HEK293 (cell line): ENCODE data around the gene NXT1.

Experiments used
- CTCF ChIA-PET: fragments of 350-600 bp; formaldehyde crosslinking; extraction: SDS; loops from one replicate; lab custom pipeline; 2021; ENCODE audit warnings: antibody characterized with exemption; lab: Yijun Ruan, JAX
- POLR2A ChIA-PET: fragments of 300-600 bp; formaldehyde crosslinking; extraction: SDS; loops from one replicate; lab custom pipeline; 2020; ENCODE audit warnings: antibody characterized with exemption, inconsistent platforms; lab: Yijun Ruan, JAX
- H3K27ac ChIP-seq: fragments of 200-500 bp; sonication (Bioruptor generic); 2 replicates; pipeline ENCODE4 v1.5.1; 2014; ENCODE audit warnings: low read depth, low read length, control low read depth, inconsistent platforms; ENCODE audit errors: extremely low read depth
- H3K36me3 ChIP-seq, 2 experiments: fragments of 200-500 bp in 1 of 2; sonication (Bioruptor generic) in 1 of 2; 1 replicate in 1 of 2; 2 replicates in 1 of 2; pipeline ENCODE4 v1.5.1; 2014 to 2017; ENCODE audit warnings: inconsistent platforms in 2 of 2, low read length in 2 of 2; ENCODE audit not compliant: control insufficient read depth in 2 of 2, insufficient read depth in 1 of 2
- H3K4me1 ChIP-seq: fragments of 200-500 bp; sonication (Bioruptor generic); 2 replicates; pipeline ENCODE4 v1.5.1; 2014; ENCODE audit warnings: mild to moderate bottlenecking, low read length, inconsistent platforms; ENCODE audit not compliant: control insufficient read depth, insufficient read depth
- H3K4me3 ChIP-seq: 2 replicates; pipeline ENCODE4 v1.5.1; 2011; ENCODE audit warnings: low read depth, mild to moderate bottlenecking, control low read depth, low read length, moderate library complexity
- H3K9me3 ChIP-seq: fragments of 200-500 bp; sonication (Bioruptor generic); 2 replicates; pipeline ENCODE4 v1.5.1; 2014; ENCODE audit warnings: low read depth, low read length, inconsistent platforms; ENCODE audit not compliant: control insufficient read depth, insufficient read depth
- HOXC10 ChIP-seq: sonication (generic); formaldehyde crosslinking; IDR thresholded peaks from 2 replicates; pipeline ENCODE4 v1.8.1; 2023; ENCODE audit warnings: mild to moderate bottlenecking, missing genetic modification reagents
- IKZF3 ChIP-seq: fragments of 450-650 bp; IDR thresholded peaks from 2 replicates; pipeline ENCODE4 v1.5.0; 2018; ENCODE audit warnings: missing biosample characterization, mild to moderate bottlenecking, missing genetic modification characterization, moderate library complexity
- KLF8 ChIP-seq: fragments of 450-650 bp; formaldehyde crosslinking; IDR thresholded peaks from 2 replicates; pipeline ENCODE4 v1.5.1; 2016; ENCODE audit warnings: missing biosample characterization, missing genetic modification characterization
- MEIS1 ChIP-seq: sonication (generic); formaldehyde crosslinking; IDR thresholded peaks from 2 replicates; pipeline ENCODE4 v1.8.1; 2022; ENCODE audit warnings: missing genetic modification reagents, mild to moderate bottlenecking, borderline replicate concordance
- ZBTB21 ChIP-seq: fragments of 450-650 bp; formaldehyde crosslinking; IDR thresholded peaks from 2 replicates; pipeline ENCODE4 v1.5.1; 2017; ENCODE audit warnings: missing biosample characterization, missing genetic modification characterization
- ZBTB49 ChIP-seq: fragments of 450-650 bp; formaldehyde crosslinking; IDR thresholded peaks from 2 replicates; pipeline ENCODE4 v1.5.1; 2016; ENCODE audit warnings: missing biosample characterization, missing genetic modification characterization, low read depth
- ZBTB8A ChIP-seq: fragments of 450-650 bp; formaldehyde crosslinking; IDR thresholded peaks from 2 replicates; pipeline ENCODE4 v1.5.1; 2016; ENCODE audit warnings: missing biosample characterization, missing genetic modification characterization
- ZFHX2 ChIP-seq: fragments of 450-650 bp; formaldehyde crosslinking; conservative IDR thresholded peaks from 2 replicates; pipeline ENCODE4 v1.5.1; 2016; ENCODE audit warnings: missing biosample characterization, missing genetic modification characterization
- ZNF140 ChIP-seq: fragments of 450-650 bp; formaldehyde crosslinking; IDR thresholded peaks from 2 replicates; pipeline ENCODE4 v1.5.1; 2016; ENCODE audit warnings: missing biosample characterization, missing genetic modification characterization
- ZNF223 ChIP-seq: fragments of 450-650 bp; formaldehyde crosslinking; IDR thresholded peaks from 2 replicates; pipeline ENCODE4 v1.5.1; 2016; ENCODE audit warnings: missing biosample characterization, missing genetic modification characterization
- ZNF274 ChIP-seq, 2 experiments: fragments of 200-500 bp in 1 of 2; fragments of 450-650 bp in 1 of 2; sonication (Bioruptor generic) in 1 of 2; formaldehyde crosslinking in 1 of 2; IDR thresholded peaks; 2 replicates each; pipeline versions ENCODE4 v1.5.1 to v1.6.1; 2014 to 2016; ENCODE audit warnings: borderline replicate concordance in 1 of 2, inconsistent platforms in 1 of 2, low read length in 1 of 2, missing biosample characterization in 1 of 2, missing genetic modification characterization in 1 of 2
- ZNF292 ChIP-seq: fragments of 450-650 bp; formaldehyde crosslinking; IDR thresholded peaks from 2 replicates; pipeline ENCODE4 v1.5.1; 2016; ENCODE audit warnings: low read depth, missing biosample characterization, missing genetic modification characterization, borderline replicate concordance
- ZNF311 ChIP-seq: fragments of 450-650 bp; formaldehyde crosslinking; IDR thresholded peaks from 2 replicates; pipeline ENCODE4 v1.5.1; 2017; ENCODE audit warnings: missing biosample characterization, missing genetic modification characterization, borderline replicate concordance
- ZNF394 ChIP-seq: fragments of 450-650 bp; formaldehyde crosslinking; IDR thresholded peaks from 2 replicates; pipeline ENCODE4 v1.5.1; 2016; ENCODE audit warnings: missing biosample characterization, missing genetic modification characterization, mild to moderate bottlenecking, moderate library complexity, borderline replicate concordance
- ZNF501 ChIP-seq: fragments of 450-650 bp; formaldehyde crosslinking; IDR thresholded peaks from 2 replicates; pipeline ENCODE4 v1.5.1; 2016; ENCODE audit warnings: missing biosample characterization, missing genetic modification characterization
- ZNF514 ChIP-seq: fragments of 450-650 bp; formaldehyde crosslinking; IDR thresholded peaks from 2 replicates; pipeline ENCODE4 v1.5.1; 2016; ENCODE audit warnings: missing biosample characterization, missing genetic modification characterization
- ZNF544 ChIP-seq: fragments of 450-650 bp; formaldehyde crosslinking; IDR thresholded peaks from 2 replicates; pipeline ENCODE4 v1.5.0; 2017; ENCODE audit warnings: missing biosample characterization, missing genetic modification characterization
- ZNF571 ChIP-seq: fragments of 450-650 bp; formaldehyde crosslinking; IDR thresholded peaks from 2 replicates; pipeline ENCODE4 v1.5.0; 2017; ENCODE audit warnings: missing biosample characterization, missing genetic modification characterization
- ZNF600 ChIP-seq: fragments of 450-650 bp; formaldehyde crosslinking; IDR thresholded peaks from 2 replicates; pipeline ENCODE4 v1.5.1; 2016; ENCODE audit warnings: missing biosample characterization, missing genetic modification characterization
- ZNF623 ChIP-seq: fragments of 450-650 bp; formaldehyde crosslinking; IDR thresholded peaks from 2 replicates; pipeline ENCODE4 v1.5.1; 2016; ENCODE audit warnings: missing biosample characterization, missing genetic modification characterization
- TF ChIP-seq, protein P1 (sequence below): fragments of 450-650 bp; formaldehyde crosslinking; IDR thresholded peaks from 2 replicates; pipeline ENCODE4 v1.5.1; 2016; ENCODE audit warnings: missing biosample characterization, missing genetic modification characterization
- TF ChIP-seq, protein P2 (sequence below): fragments of 450-650 bp; formaldehyde crosslinking; IDR thresholded peaks from 2 replicates; pipeline ENCODE4 v1.5.1; 2016; ENCODE audit warnings: missing biosample characterization, missing genetic modification characterization
- TF ChIP-seq, protein P3 (sequence below): fragments of 450-650 bp; IDR thresholded peaks from 2 replicates; pipeline ENCODE4 v1.5.1; 2018; ENCODE audit warnings: missing biosample characterization, mild to moderate bottlenecking, missing genetic modification characterization

NXT1 gene

GRCh38 chr20:23334111-23334510 lies 16.5 kb upstream of the NXT1 start:
- Histone ChIP-seq H3K9me3 (no peaks in the 10 kb centered on the region), H3K4me1 (no peaks in the 10 kb centered on the region)
- no peak for TF ChIP-seq ZNF501 (tag by site-specific recombination)
- TF ChIP-seq, protein P1, sequence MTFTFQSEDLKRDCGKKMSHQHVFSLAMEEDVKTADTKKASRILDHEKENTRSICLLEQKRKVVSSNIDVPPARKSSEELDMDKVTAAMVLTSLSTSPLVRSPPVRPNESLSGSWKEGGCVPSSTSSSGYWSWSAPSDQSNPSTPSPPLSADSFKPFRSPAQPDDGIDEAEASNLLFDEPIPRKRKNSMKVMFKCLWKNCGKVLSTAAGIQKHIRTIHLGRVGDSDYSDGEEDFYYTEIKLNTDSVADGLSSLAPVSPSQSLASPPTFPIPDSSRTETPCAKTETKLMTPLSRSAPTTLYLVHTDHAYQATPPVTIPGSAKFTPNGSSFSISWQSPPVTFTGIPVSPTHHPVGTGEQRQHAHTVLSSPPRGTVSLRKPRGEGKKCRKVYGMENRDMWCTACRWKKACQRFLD (tag by site-specific recombination), result no peak
- no peak for TF ChIP-seq ZNF223 (tag by site-specific recombination)
- TF ChIP-seq ZNF544, result no peak
- TF ChIP-seq ZFHX2 (tag by site-specific recombination), result no peak
- no peak for TF ChIP-seq ZNF571
- TF ChIP-seq ZNF600 (tag by site-specific recombination), result no peak
- no peak for TF ChIP-seq ZNF140 (tag by site-specific recombination)
- no peak for TF ChIP-seq ZNF311
- TF ChIP-seq MEIS1 (CRISPR knock-in tag), result no peak
- no peak for TF ChIP-seq KLF8
- no peak for TF ChIP-seq HOXC10 (CRISPR knock-in tag)
- TF ChIP-seq IKZF3 (tag by site-specific recombination), result no peak
- TF ChIP-seq ZBTB8A (tag by site-specific recombination), result no peak
- TF ChIP-seq ZBTB49 (tag by site-specific recombination), result no peak
- TF ChIP-seq, protein P2, sequence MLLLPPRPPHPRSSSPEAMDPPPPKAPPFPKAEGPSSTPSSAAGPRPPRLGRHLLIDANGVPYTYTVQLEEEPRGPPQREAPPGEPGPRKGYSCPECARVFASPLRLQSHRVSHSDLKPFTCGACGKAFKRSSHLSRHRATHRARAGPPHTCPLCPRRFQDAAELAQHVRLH (tag by site-specific recombination), result no peak
- TF ChIP-seq, protein P3, sequence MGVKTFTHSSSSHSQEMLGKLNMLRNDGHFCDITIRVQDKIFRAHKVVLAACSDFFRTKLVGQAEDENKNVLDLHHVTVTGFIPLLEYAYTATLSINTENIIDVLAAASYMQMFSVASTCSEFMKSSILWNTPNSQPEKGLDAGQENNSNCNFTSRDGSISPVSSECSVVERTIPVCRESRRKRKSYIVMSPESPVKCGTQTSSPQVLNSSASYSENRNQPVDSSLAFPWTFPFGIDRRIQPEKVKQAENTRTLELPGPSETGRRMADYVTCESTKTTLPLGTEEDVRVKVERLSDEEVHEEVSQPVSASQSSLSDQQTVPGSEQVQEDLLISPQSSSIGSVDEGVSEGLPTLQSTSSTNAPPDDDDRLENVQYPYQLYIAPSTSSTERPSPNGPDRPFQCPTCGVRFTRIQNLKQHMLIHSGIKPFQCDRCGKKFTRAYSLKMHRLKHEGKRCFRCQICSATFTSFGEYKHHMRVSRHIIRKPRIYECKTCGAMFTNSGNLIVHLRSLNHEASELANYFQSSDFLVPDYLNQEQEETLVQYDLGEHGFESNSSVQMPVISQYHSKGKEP, result no peak
- no peak for TF ChIP-seq ZNF514 (tag by site-specific recombination)
- TF ChIP-seq, all 188 proteins: peak for 0
- Histone ChIP-seq H3K4me3 (no peak overlapping the region), H3K27ac (no peak overlapping the region), H3K36me3 (no peaks in the 10 kb centered on the region)
- CTCF ChIA-PET, result no interaction called here
- POLR2A ChIA-PET, result no interaction called here

GRCh38 chr20:23335521-23335920 lies 15.1 kb upstream of the NXT1 start:
- ChIA-PET POLR2A (no interaction called here), CTCF (interaction anchor here (0.6 to 1.2 kb wide), 2 partner anchors 389 to 644 kb away, joined by 3 to 6 read pairs; no protein-coding TSS in a partner anchor)
- no peak overlapping the region for H3K27ac ChIP-seq
- H3K4me1 ChIP-seq, result no peaks in the 10 kb centered on the region
- H3K9me3 ChIP-seq, result no peaks in the 10 kb centered on the region
- H3K36me3 ChIP-seq, result no peaks in the 10 kb centered on the region
- TF ChIP-seq ZBTB21 (tag by site-specific recombination) (no peak), ZNF274 (IDR thresholded peaks at IDR 0.05; ENCODE audit: low read length) (no peak), ZNF274 (tag by site-specific recombination; IDR thresholded peaks at IDR 0.05; ENCODE audit: borderline replicate concordance) (no peak), ZNF292 (no peak), ZNF394 (tag by site-specific recombination) (no peak), ZNF623 (tag by site-specific recombination) (no peak), MEIS1 (CRISPR knock-in tag) (no peak)
- H3K4me3 ChIP-seq, result no peak overlapping the region
